ENCODE results near the gene KLKB1. TPM values are rescaled to one million over a fixed set of nuclear protein-coding genes. Genes with fewer than 3 reads are reported as not detected.

Gene KLKB1
- total RNA-seq = 0.34 and 0.56 TPM in 2 replicates

- peak; percentile 24 for DNase-seq
Measured at GRCh38 chr4:186227221-186227620, at the start of gene KLKB1. Gene KLKB1, plus strand, starts transcription at chr4:186227507. Its CDS starts 689 bp downstream, at chr4:186228196.

DNA sequence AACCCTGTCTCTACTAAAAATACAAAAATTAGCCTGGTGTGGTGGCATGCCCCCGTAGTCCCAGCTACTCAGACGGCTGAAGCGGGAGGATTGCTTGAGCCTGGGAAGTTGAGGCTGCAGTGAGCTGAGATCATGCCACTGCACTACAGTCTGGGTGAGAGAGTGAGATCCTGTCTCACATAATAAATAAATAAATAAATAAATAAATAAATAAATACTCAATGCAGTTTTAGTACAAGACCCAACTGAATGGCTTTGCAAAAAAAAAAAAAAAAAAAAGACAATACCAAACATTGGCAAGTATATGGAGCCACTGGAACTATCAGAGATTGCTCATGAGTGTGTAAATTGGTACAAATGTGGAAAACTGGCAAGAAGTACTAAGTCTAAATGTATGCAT, 39.2 kb upstream of the KLKB1 start:
- DNase-seq = no peak

- DNase-seq = no peak
Measured at GRCh38 chr4:186189656-186190055, 37.7 kb upstream of the KLKB1 start.

DNA sequence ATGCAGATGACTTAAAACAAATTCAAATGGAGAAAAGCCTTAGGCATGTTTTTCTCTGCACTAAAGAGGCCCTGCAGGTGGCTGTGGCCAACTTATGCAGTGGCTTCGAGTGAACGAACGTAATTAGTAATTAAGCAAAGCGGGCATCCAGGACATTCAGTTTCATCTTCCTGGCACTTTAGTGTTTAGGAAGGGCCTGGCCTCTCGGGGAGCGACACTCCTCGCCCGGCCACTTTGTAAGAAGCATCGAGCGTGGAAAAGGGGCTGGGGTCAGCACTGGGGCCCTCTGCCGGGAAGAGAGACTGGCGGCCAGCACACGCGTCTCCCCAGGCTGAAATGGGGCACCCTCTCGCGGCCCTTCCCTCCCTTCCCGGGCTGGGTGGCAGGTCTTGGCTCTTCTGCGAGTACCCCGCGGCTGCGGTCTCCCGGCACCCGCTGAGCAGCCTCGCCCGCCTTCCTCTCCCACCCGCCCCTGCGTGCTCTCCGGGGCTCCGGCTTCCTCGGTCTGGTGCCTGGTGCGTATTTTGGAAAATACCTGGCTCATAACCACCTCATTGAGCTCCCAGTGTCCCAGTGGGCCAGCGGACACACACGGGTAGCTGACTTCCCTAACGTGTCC, 36.6 kb upstream of the KLKB1 start:
- DNase-seq = peak; percentile 17

GRCh38 chr4:186191200-186192065, 35.9 kb upstream of the KLKB1 start, which contains the start of gene CYP4V2:
Gene CYP4V2, plus strand, starts transcription at chr4:186191567. Its CDS starts 257 bp downstream, at chr4:186191824.
- DNase-seq = peak; percentile 58

DNA sequence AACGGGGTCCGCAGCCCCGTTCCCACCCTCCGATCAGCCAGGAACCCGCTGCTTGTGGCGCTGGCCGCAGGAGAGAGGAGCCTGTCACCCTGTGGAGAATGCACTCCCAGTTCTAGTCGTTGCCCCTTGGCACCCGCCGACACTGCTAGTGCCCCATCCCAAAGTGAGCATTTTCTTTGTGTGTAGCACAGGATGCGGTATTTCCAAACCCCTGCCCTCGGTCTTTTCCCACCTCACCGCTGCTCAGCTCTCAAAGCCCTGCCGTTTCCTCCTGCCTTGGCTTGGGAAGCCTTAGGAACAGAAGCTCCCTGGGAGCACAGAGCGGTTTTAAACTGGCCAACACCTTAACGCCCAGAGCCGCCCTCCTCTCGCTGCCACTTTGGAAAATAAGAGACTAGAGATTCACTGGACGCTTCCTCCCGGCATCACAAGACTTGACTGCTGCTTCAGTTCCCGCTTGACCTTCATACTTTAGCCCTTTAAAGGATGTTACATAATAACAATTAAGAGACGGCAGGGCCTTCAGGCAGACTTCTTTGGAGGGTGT, 35.2 kb upstream of the KLKB1 start:
- DNase-seq = peak; percentile 30

GRCh38 chr4:186193851-186194250, 33.5 kb upstream of the KLKB1 start:
- DNase-seq = no peak

GRCh38 chr4:186196063-186196462, 31.2 kb upstream of the KLKB1 start:
- DNase-seq = no peak

DNA sequence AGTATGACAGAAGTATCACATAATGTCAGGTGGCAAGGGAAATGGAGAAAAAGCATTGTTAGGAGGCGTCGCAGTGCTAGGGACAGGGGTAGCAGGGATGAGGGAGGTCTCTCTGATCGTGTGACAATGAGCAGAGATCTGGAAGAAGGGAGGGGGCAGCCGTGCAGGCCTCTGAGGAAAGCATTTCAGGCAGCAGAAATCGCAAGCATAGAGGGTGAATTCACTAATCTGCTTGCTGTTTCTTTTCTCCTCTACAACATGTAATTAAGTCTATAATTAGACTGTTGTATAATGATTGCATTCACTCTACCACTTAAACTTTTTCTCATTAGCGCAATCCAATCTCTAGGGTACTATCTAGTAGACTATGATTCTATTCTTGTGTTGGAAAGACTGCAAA, 26.8 kb upstream of the KLKB1 start:
- DNase-seq = no peak

DNA sequence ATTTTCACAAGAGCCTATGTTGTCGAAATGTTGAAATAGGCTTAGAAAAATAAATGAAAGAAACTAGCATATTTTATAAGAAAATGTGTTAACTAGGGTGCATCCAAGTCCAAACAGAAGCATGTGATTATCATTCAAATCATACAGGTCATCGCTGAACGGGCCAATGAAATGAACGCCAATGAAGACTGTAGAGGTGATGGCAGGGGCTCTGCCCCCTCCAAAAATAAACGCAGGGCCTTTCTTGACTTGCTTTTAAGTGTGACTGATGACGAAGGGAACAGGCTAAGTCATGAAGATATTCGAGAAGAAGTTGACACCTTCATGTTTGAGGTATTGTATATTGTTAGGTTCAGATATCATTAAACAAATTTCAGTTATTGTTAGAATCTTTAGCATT, 26.3 kb upstream of the KLKB1 start:
- no peak for DNase-seq

DNA sequence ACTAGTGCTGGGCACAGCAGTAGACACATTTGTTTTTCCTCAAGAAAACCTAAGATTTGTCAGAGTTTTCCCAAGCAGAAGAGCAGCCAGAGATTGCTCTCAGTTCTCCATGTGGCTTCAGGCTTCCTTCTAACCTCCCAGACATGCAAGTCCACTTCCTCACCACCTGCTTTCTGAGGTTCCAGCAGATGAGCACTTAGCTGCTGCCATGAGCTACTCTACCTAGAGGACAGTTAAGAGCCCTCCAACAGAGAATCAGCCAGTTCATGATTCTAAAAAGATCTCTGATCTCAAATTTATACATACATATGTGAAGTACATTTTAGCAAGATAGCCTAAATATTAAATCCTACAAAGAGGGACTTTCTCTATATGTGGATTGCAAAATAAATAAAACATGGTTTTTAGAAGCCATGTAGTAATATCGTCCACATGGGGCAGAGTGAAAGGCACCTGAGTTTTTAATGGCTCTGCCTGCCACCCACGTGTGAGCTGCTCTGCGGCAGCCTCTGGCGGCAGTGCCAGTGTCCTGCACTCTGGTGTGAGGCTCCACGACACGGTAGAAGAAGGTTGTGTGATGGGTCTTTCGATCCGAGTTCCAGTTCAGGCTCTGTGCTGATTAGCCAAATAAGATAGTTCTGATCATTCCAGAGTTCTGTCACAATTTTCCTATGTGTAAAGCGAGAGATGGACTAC, 25.6 kb upstream of the KLKB1 start:
- DNase-seq = peak; percentile 62

DNA sequence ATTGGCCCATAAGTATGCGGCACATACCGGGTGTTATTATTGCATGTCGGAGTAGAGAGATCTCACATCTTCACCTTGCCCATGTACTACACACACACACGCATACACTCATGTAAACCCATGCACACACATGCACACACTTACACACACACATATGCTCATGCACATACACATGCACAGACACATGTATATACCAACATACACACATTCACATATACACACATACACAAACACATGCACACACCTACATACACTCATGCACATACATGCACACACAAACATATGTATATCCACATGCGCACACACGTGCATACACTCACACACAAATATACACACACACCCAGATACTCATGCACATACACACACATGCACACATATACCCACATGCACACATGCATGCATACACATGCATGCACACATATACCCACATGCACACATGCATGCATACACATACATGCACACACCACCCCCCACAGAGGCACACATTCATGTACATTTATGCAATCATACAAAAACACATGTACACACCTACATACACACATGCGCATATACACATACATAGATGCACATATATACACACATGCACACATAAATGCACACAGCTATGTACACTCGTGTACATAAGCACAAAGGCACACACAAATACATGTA, 24.7 kb upstream of the KLKB1 start:
- DNase-seq = no peak

- peak; percentile 72 for DNase-seq
Measured at GRCh38 chr4:186203406-186203805, 23.9 kb upstream of the KLKB1 start.

DNA sequence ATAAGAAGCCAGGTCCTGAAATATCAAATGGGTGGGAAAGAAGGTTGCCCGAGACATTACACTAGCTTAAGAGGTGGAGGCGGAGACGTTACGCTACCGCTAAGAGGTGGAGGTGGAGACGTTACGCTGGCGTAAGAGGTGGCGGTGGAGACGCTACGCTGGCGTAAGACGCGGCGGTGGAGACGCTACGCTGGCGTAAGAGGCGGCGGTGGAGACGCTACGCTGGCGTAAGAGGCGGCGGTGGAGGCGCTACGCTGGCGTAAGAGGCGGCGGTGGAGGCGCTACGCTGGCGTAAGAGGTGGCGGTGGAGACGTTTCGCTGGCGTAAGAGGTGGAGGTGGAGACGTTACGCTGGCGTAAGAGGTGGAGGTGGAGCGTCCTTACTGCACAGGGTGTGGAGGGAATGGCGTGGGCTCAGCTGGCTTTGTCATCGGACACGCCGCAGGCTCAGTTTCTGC, 23.2 kb upstream of the KLKB1 start:
- DNase-seq = peak; percentile 57

- DNase-seq = no peak
Measured at GRCh38 chr4:186204686-186205085, 22.6 kb upstream of the KLKB1 start.

DNA sequence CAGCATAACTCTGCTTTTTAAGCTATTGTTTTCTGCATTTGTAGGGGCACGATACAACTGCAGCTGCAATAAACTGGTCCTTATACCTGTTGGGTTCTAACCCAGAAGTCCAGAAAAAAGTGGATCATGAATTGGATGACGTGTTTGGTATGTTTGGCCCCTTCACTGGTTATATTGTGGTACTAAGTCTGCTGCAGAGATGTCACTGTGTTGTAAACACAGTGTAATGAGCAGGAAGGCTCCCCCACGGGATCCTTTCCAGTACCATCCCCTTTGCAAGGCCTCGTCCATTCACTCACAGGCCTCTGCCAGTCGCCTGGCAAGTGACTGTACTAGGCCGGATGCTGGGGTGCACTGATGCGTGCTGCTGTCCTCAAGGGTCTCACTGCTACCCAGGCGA, 22.2 kb upstream of the KLKB1 start:
- DNase-seq = no peak

DNA sequence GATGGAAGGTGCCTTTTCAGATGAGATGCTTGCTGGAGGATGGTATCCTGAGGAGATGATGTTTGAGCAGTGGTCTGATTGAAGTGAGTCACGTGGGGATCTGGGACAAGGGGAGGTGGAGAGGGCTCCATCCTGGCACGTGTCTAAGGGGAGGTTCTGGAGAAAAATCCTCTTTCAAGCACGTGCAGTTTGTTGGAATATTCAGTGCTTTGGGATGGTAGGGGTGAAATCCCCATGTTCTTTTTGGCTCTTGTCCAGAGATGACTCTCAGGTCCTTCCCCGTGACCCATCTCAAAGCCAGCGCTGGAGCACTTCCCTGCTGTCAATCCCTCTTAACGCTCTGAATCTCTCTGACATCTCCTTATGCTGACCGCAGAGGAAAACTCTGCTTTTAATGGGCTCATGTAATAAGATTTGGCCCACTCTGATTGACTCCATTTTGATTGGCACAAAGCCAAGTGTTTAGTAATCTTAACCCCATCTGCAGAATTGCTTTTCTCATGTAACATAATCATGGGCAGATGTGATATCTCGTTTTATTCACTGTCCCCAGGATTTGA, 10.8 kb upstream of the KLKB1 start:
- DNase-seq = no peak

GRCh38 chr4:186217733-186218293, 9.5 kb upstream of the KLKB1 start:
- no peak for DNase-seq

DNA sequence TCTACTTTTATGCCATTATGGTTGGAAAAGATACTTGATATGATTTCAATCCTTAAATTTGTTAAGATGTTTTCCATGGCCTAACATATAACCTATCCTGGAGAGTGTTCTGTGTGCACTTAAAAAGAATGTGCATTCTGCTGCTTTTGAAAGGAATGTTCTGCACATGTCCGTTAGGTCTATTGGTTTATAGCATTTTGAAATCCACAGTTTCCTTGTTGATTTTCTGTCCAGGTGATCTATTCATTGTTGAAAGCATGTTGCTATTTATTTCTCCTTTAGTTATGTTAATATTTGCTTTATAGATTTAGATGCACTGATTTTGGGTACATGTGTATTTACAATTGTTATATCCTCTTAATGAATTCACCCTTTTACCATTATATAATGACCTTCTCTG, 5.7 kb upstream of the KLKB1 start:
- no peak for DNase-seq

GRCh38 chr4:186225848-186226247, 1.5 kb upstream of the KLKB1 start:
- no peak for DNase-seq

DNA sequence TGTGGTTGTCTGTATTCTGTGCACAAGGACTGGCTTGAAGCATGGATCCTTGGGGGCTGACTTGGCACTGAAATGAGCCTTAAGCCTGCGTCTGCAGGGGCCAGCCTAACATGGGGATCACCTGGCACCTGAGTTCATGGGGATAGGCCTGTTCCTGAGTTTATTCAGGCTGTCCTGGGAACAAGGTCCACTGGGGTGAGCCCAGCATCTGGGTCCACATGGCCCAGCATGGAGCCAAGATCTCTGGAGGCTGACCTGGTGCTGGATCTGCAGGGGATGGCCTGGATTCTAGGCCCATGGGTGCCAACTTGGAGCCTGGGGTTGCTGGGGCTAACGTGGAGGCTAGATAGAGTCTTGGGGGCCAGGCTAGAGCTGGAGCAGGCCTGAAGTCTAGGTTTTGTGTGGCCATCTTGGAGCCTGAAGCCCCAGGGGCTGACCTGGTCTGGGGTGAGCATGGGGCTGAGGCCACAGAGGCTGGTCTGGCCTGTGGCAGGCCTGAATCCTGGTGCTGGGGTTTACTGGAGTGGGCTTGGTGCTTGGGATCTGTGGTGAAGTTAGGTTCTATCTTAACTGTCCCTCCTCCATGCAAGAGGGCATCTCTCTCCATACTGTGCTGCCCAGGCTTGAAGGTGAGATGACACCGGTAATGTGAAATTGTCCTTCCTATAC, 652 bp upstream of the KLKB1 start:
- no peak for DNase-seq

All from dermis blood vessel endothelial cell (primary cell).